Frontal cortex (tissue), 4 donors: ENCODE measurements around the gene ZDHHC24. TPM values are rescaled to one million over a fixed set of nuclear protein-coding genes. Genes with fewer than 3 reads are reported as not detected.
"Not testable (repeated sequence)": the region's sequence is repeated elsewhere in the genome, so short reads cannot be mapped to it uniquely, and the experiment has no call there.

Source experiments
- DNase-seq, 2 donors: peaks; one replicate each; pipeline ENCODE4 v3.0.0; 2012; ENCODE audit warnings: low spot score in 2 of 2
- FAIRE-seq: peaks from 2 replicates; lab custom pipeline; 2012; peaks lifted over from hg19 to GRCh38; lab: Jason Lieb, UNC
- total RNA-seq: library from RNA; depleted of rRNA; stranded (reverse); fragments of >200 nt; gene quantifications from one replicate; pipeline ENCODE4 v1.2.3, GENCODE V29; 2014
- donor health status: control.
- donor health status: control.
- donor health status: control.

ZDHHC24 gene, protein sequence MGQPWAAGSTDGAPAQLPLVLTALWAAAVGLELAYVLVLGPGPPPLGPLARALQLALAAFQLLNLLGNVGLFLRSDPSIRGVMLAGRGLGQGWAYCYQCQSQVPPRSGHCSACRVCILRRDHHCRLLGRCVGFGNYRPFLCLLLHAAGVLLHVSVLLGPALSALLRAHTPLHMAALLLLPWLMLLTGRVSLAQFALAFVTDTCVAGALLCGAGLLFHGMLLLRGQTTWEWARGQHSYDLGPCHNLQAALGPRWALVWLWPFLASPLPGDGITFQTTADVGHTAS
- total RNA-seq = 5.3 TPM

DNA sequence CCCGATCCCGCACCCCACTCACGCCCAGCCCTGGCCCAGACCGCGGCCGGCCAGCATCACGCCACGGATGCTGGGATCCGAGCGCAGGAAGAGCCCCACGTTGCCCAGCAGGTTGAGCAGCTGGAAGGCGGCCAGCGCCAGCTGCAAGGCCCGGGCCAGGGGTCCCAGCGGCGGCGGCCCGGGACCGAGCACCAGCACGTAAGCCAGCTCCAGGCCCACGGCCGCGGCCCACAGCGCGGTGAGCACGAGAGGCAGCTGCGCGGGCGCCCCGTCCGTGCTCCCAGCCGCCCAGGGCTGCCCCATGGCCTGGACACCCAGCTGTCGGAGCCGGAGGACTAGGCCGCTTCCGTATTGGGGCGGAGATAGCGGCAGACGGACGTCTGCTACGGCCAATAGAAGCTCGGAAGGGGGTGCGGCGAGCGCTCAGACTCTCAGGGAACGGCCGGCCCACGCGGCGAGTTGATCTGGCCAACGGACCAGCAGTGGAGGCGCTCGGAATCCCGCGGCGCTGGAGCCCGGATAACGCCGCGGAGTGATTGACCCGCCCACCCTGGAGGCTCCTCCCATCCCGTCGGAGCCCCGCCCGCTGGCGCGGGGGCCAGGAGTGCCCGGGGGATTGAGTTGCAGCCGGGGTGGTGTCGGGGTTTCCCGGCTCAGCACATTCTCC is at the start of gene ZDHHC24:
ZDHHC24 (minus strand) TSS at position 348 of the 667 bp plus-strand sequence; CDS start at position 303, 45 bp downstream.
- FAIRE-seq = no peak

DNA sequence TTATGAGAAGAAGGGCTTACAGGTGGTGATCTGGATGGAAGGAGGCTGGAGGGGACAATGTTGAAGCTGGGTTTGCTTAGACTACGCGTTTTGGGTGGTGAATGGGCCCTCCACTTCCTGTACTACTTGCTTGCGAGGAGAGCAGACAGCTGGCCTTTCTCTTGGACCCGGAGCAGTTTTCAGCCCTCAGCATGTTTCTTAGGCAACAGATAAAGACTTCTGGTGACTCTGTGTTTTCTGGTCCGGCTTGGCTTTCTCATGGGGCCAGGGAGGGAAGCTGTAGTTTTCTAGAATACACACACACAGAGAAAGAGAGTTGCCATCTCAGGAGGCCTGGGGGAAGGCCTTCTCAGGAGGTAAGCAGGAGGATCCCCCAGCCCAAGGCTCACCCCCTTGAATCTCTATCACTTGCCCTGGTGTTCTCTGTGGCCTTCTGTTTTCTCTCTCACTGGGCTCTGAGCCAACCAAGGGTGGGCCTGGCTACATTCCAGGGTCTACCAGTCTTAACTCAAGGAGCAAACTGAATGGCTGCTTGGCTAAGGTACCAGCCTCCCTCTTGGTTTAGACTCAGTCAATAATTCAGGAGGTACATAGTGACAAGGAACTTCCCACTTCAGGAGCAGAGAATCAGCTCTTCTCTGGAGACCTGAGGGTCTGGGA is 49.5 kb upstream of the ZDHHC24 start:
- no peak for DNase-seq

More for the DNA sequence above, at the start of gene ZDHHC24:
- peak; percentile 96 to 98 for DNase-seq

DNA sequence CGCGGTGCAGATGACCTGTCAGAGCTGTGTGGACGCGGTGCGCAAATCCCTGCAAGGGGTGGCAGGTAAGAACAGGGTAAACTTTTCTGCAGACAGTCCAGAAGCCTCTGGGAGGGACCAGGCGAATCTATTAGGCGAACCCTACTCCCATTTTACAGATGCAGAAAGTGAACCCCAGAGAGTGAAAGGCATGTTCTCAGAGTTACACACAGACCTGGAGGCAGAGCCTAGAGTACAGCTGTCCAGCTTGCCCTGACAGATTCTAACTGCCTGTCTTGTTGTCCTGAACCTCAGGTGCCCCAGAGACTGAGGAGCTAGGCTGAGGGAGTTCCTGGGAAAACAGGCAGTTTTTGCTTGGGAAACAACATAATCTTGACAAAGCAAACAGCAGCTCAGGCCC is 47.8 kb upstream of the ZDHHC24 start:
- FAIRE-seq (no peak), DNase-seq (no peak)

More for the DNA sequence above, 49.5 kb upstream of the ZDHHC24 start:
- no peak for FAIRE-seq

DNA sequence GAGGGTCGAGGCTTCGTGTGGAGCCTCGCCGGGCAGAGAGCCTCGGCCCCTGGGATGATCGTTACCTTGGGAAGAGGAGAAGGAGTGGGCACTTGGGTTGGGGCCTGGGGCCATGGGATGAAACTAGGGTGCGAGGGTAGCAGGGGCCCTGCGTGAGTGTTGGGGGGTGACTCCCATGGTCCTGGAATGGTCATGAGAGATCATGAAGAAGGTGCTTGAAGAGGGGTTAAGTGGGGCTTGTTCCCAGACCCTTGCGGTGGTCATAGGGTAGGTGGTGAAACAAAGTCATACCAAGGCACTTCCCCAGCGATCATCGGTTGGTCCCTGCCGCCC is 47.4 kb upstream of the ZDHHC24 start:
- FAIRE-seq (no peak), DNase-seq (no peak)

DNA sequence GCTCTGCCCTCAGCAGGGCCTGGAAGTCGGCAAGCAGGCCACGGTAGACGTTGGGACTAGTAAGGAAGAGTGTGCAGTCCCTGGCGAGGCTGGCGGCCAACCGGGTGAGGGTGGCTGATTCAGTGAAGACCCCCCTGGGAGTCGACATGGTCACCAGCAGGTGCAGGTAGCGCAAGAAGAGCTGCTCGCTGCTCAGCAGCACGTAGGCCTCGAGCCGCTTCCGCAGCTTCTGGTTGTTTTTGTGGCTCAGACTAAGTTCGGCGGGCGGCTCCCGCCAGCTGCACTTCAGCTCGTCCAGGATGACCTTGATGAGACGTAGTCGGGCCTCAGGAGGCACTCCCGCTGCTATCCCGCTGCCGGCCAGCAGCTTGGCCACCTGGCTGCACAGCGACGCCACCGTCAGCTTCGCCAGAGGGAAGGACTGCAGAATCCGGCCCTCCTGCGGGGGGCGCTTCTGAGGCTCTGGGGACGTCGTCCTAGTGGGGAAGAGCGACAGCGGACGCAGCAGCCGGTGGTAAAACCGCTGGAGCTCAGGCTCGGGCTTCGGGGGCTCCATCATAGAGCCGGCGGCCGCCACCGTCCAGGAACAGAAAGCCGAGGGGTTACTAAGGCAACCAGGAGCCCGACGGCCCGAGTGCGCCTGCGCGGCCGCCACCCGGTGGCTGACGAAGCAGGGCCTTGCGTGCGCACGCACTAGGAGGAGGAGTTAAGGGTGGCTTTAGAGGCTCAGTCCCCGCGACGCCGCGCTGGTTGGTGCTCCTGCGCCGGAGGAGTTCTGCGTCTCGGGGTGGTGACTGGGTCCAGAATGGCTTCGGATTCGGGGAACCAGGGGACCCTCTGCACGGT is 46.8 kb upstream of the ZDHHC24 start, which contains the start of the genes CCDC87 and CCS:
CCDC87 (minus strand) TSS at position 607 of the 846 bp plus-strand sequence; CDS start at position 559, 48 bp downstream.
CCS (plus strand) TSS at position 729 of the 846 bp plus-strand sequence; CDS start at position 806, 77 bp downstream.
- peak; percentile 95 to 100 for DNase-seq
- no peak for FAIRE-seq

DNA sequence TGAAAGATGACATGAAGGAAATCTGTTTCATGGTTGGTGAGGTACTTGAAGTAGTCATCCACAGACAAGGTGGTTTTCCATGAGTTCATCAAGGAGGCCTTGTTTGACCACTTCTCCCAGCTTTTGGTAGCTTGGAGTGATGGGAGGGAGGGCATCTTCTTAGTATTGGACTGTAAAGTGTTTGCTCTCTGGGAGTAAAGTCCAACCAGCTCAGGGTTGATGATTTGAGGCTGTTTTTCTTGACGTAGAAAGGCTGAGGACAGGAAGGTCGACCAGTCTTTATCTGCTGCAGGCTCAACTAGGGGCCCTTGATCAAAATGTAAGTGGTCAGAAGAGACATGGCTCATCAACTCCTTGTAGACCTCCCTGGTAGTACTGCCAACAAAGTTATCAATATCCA is 45.3 kb upstream of the ZDHHC24 start:
- DNase-seq (no peak), FAIRE-seq (no peak)

DNA sequence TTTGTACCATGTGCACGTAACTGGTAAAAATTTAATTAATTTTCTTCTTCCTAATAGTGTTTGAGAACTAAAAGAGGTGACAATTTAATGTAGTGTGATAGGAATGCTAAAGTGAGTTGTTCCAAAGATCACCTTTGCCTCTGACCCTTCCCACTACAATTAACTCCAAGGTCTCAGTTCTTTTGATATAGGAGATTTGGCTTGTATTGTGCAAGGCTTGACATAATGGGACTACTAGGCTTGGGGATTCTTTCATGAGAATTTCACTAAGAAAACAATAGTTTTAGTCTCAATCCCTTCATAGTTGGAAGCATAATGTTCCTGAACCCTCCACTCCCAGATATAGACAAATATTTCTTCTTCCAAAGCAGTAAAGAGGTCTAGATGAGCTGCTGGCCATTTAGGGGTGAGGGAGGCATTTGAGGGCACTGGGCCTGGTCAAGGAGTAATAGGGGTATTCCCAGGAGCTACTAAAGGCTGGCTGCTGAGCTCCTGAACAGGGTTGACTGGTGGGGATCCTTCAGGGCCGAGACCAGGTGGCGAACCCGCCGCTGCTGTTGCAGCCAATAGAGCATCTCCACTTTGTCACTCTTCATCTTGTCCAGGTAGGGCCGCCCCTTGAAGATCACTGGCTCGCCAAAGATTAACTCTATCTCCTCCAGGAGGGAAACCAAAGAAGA is 44.3 kb upstream of the ZDHHC24 start:
- FAIRE-seq = no peak
- DNase-seq = no peak

DNA sequence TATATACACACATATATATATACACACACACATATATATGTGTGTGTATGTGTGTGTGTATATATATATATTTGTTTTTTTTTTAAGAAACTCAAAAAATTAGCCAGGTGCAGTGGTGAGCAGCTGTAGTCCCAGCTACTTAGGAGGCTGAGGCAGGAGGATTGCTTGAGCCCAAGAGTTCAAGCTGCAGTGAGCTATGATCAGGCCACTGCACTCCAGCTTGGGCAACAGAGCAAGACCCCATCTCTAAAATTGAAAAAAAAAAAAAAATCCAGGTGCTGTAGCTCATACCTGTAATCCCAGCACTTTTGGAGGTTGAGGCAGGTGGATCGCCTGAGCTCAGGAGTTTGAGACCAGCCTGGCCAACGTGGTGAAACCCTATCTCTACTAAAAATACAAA is 43.5 kb upstream of the ZDHHC24 start:
- DNase-seq, FAIRE-seq: not testable (repeated sequence)

DNA sequence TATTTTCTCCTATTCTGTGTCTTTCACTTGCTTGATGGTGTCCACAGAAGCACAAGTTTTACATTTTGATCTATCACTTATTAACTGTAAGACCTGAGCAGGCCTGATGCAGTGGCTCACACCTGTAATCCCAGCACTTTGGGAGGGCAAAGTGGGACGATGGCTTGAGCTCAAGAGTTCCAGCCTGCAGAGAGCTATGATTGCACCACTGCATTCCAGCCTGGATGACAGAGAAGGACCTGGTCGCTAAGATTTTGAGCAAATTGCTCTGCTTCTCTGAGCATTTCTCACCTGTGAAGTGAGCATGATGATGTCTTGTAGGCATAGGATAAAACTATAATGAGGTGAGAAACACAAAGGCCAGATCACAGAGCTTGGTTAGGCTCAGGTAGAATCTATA is 40.3 kb upstream of the ZDHHC24 start:
- DNase-seq (no peak), FAIRE-seq (no peak)

DNA sequence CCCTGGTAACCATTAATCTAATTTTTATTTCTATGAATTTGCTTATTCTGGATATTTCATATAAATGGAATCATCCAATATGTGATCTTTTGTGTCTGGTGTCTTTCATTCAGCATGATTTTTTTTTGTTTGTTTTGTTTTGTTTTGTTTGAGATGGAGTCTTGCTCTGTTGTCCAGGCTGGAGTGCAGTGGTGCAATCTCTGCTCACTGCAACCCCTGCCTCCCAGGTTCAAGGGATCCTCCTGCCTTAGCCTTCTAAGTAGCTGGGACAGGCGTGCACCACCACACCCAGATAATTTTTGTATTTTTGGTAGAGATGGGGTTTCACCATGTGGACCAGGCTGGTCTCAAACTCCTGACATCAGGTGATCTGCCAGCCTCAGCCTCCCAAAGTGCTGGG is 39.6 kb upstream of the ZDHHC24 start:
- FAIRE-seq = not testable (repeated sequence)

DNA sequence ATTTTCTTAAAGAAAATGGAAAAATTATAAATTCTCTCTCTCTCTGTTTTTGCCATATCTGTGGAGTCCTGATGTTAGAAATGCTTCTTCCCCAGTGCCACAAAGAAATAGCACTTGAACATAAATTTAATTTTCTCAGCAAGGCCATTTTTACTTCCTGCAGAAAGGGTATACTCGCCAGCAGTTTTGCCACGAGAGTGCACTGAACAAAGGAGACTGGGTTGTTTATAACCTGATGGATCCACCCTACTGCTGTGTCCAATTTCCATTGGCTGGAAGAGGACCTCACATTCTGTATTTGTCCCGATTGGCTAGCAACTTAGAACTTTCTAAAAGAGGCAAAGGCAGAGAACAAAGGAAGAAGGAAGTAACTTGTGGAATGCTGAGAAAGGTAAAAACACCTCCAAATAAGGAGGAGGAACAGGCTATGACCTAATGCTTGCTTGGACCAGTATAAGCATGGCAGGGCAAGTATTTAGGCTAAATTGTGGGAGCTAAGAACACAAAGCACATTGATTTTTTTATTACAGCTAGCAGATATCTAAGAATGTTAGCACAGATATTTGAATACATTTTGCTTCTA is 36.8 kb upstream of the ZDHHC24 start:
- not testable (repeated sequence) for DNase-seq, FAIRE-seq

More for the DNA sequence above, 39.6 kb upstream of the ZDHHC24 start:
- not testable (repeated sequence) for DNase-seq

DNA sequence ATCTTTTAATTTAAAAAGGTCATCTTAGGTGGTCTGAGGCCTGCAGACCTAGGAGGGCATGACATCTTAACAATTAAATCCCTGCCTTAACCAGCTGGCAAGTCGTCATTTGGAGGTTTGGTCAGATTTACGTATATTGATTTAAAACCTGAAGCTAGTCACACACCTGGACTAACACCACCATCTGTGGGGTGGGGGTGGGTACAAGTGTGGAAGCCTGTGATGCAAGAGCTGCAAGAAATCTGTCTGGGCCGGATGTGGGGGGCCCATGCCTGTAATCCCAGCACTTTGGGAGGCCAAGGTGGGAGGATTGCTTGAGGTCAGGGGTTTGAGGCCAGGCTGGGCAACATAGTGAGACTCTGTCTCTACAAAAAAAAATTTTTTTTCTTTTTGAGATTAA is 35.4 kb upstream of the ZDHHC24 start:
- no peak for FAIRE-seq
- DNase-seq = no peak

DNA sequence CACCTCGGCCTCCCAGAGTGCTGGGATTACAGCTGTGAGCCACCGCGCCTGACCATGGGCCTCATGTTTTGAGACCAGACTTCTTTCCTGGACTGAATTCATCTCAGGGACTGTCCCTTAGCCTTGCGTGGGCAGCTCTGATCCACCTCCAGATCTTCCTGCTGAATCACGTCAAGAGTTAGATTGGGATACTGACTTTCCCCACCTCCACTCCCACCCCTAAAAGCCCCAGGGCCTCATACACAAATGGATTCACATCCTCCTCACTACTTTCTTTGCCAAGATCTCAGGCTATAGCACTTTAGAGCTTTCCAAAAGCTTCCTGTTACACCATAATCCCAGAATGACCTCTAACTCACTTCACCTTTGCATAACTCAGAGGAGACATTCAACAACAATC is 35.0 kb upstream of the ZDHHC24 start:
- no peak for FAIRE-seq
- DNase-seq = no peak

DNA sequence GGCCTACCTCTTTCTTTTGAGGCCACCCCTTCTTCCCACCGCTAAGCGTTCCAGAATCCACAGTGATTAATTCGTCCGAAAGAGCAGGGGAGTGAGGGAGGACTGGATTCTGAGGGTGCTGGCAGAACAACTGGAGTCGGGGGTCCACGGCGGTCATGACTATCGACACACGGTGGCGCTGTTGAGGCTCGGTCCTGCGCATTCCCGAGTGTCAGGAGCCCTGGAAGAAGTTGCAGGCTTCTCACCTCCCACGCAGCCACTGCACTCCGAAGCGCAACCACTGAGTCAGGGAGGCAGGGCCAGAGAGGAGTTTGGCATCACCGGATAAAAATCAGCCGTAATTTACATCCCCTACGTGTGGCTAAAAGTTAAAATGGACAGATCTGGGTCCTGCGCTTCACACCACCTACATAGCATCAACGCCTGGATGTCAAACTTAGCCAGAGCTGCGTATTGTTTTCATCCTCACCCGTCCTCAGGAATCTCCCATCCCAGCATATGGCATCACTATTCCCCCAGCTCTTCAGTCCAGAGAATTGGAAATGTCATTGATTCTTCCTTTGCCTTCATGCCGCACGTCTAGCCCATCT is 33.3 kb upstream of the ZDHHC24 start:
- DNase-seq (peak; percentile 68 to 85), FAIRE-seq (no peak)

DNA sequence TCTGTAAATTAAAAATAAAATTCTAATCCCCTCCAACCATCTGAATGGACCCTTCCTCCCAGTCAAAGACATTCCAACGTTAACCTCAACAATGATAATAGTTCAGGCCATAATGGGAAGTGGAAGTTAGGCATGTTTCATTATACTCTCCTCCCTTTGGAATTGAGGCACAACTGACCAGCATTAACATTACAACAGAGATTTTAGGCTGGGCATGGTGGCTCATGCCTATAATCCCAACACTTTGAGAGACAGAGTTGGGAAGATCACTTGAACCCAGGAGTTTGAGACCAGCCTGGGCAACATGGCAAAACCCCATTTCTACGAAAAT is 25.0 kb upstream of the ZDHHC24 start:
- FAIRE-seq (no peak), DNase-seq (no peak)

DNA sequence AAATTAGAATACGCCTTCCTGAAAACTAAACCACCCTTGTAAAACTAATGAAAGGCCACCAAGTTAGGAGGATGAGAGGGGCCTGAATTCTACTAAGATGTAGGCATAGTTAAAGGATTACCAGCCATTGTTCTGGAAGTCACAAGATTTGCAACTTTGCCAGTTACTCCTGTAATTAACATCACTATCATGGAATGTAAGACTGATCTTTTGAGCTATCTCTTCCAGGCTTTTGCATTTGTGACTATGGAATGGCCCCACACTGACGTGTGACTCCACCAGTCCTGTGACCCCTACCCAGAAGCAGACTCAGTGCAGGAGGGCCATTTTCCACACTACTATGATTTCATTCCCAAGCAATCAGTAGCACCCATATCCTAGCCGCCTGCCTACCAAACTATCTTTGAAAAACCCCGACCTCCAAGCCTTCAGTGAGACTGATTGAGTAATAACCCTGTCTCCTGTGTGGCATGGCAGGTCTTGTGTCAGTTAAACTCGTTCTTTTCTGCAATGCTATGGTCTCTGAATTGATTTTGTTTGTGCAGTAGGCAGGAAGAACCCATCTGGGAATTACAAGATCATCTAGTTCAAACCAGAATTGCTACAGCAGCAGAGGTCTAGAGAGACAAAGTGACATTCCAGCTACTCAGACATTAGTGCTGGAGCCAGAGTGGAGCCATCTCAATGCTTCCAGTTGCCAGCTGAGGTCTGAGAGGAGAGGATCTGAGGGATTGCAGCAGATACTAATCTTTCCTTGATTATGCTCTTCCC is 24.4 kb upstream of the ZDHHC24 start:
- FAIRE-seq = no peak

DNA sequence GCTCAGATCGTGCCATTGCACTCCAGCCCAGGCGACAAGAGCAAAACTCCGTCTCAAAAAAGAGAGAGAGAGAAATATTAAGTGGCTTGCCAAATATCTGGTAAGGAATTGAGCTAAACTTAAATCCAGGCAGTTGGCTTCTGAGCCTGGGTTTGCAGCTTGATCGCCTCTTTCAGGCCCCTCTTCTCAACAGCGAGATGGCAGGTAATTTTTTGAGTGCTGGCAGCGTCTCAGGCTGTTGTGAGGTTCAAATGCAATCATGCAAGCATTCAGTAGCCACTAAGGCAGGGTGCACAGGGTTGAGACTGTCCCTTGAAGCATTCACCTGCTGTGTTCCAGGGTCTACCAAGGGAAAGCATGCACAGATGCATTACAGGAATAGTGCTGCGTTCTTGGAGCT is 23.2 kb upstream of the ZDHHC24 start:
- FAIRE-seq = no peak

More for the DNA sequence above, 24.4 kb upstream of the ZDHHC24 start:
- no peak for DNase-seq

More for the DNA sequence above, 23.2 kb upstream of the ZDHHC24 start:
- DNase-seq = no peak
